Fibroblast of skin of right biceps (primary cell): ENCODE data around the gene NTNG2.
"Not testable (repeated sequence)": the region's sequence is repeated elsewhere in the genome, so short reads cannot be mapped to it uniquely, and the experiment has no call there.

Source experiments
- DNase-seq: peaks from one replicate; pipeline ENCODE4 v3.0.0-alpha.2; 2013

The NTNG2 gene

GRCh38 chr9:132161743-132162184 lies at the start of gene NTNG2:
NTNG2 (plus strand) TSS chr9:132162058; CDS start chr9:132166832, 4,774 bp downstream.
- no peak for DNase-seq

GRCh38 chr9:132114102-132114707 lies 47.7 kb upstream of the NTNG2 start:
- peak; percentile 57 for DNase-seq

- no peak for DNase-seq
Observed at GRCh38 chr9:132116583-132116982, 45.3 kb upstream of the NTNG2 start.

- no peak for DNase-seq
Observed at GRCh38 chr9:132117694-132118093, 44.2 kb upstream of the NTNG2 start.

- no peak for DNase-seq
Observed at GRCh38 chr9:132121021-132121420, 40.8 kb upstream of the NTNG2 start.

GRCh38 chr9:132124800-132125199 lies 37.1 kb upstream of the NTNG2 start:
- no peak for DNase-seq

GRCh38 chr9:132125361-132125760 lies 36.5 kb upstream of the NTNG2 start:
- DNase-seq: no peak

- DNase-seq: no peak
Observed at GRCh38 chr9:132125944-132126679, 35.7 kb upstream of the NTNG2 start.

GRCh38 chr9:132126680-132127236 lies 35.1 kb upstream of the NTNG2 start:
- no peak for DNase-seq

GRCh38 chr9:132127888-132128534 lies 33.8 kb upstream of the NTNG2 start:
- no peak for DNase-seq

GRCh38 chr9:132129535-132129934 lies 32.3 kb upstream of the NTNG2 start:
- no peak for DNase-seq

- not testable (repeated sequence) for DNase-seq
Observed at GRCh38 chr9:132134085-132134484, 27.8 kb upstream of the NTNG2 start.

GRCh38 chr9:132135456-132135855 lies 26.4 kb upstream of the NTNG2 start:
- no peak for DNase-seq

GRCh38 chr9:132136151-132136780 lies 25.6 kb upstream of the NTNG2 start:
- no peak for DNase-seq

- no peak for DNase-seq
Observed at GRCh38 chr9:132141344-132141947, 20.4 kb upstream of the NTNG2 start.

- no peak for DNase-seq
Observed at GRCh38 chr9:132141948-132142594, 19.8 kb upstream of the NTNG2 start.

- no peak for DNase-seq
Observed at GRCh38 chr9:132142924-132143323, 18.9 kb upstream of the NTNG2 start.

GRCh38 chr9:132143359-132143758 lies 18.5 kb upstream of the NTNG2 start:
- no peak for DNase-seq

GRCh38 chr9:132144708-132145365 lies 17.0 kb upstream of the NTNG2 start:
- no peak for DNase-seq

GRCh38 chr9:132146039-132146438 lies 15.8 kb upstream of the NTNG2 start:
- no peak for DNase-seq

- DNase-seq: no peak
Observed at GRCh38 chr9:132146575-132146974, 15.3 kb upstream of the NTNG2 start.

GRCh38 chr9:132147331-132147730 lies 14.5 kb upstream of the NTNG2 start:
- no peak for DNase-seq
